ENCODE results near the gene SLIT3.
"Not testable (repeated sequence)": the region's sequence is repeated elsewhere in the genome, so short reads cannot be mapped to it uniquely, and the experiment has no call there.

Gene SLIT3

GRCh38 chr5:168742311-168742710 lies 558.6 kb downstream of the SLIT3 start:
- H3K4me3 ChIP-seq (ENCODE audit: low read length in 2 of 2); H3K27me3 ChIP-seq (ENCODE audit: control insufficient read depth in 2 of 2, insufficient read depth in 2 of 2, low read length in 2 of 2); H3K9me3 ChIP-seq (ENCODE audit: control insufficient read depth in 2 of 2, low read length in 2 of 2); H3K9ac ChIP-seq (ENCODE audit: low read depth in 1 of 2, low read length in 2 of 2); H3K36me3 ChIP-seq (ENCODE audit: control insufficient read depth in 2 of 2, insufficient read depth in 2 of 2, low read length in 2 of 2); H3K4me1 ChIP-seq (ENCODE audit: control insufficient read depth in 2 of 2, insufficient read depth in 2 of 2, low read length in 2 of 2); H3K27ac ChIP-seq (ENCODE audit: low read depth in 2 of 2, low read length in 2 of 2): not testable (repeated sequence)

DNA sequence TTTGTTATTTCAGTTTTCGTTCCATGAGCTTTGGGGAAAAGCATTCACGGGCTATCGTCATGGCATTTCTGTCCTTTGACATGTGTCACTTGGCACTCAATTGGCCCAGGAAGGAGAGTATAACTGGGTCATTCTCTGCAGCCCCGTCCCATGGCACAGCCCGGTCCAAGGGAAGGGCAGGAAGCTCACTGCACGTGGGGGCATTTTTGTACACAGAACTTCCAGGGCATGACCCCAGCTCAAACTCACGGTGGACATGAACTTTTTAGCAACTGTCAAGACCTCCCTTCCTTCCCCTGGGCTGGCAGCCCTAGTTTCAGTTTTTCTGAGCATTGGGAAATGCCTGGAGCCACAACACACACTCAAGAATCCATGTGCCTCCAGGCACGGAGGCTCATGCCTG lies 560.1 kb downstream of the SLIT3 start:
- no peak overlapping the region for H3K27ac ChIP-seq (ENCODE audit: low read depth in 2 of 2, low read length in 2 of 2)
- H3K9me3 ChIP-seq (ENCODE audit: control insufficient read depth in 2 of 2, low read length in 2 of 2) = no peaks in the 10 kb centered on the region
- H3K4me3 ChIP-seq (ENCODE audit: low read length in 2 of 2) = no peak overlapping the region
- no peaks in the 10 kb centered on the region for H3K4me1 ChIP-seq (ENCODE audit: control insufficient read depth in 2 of 2, insufficient read depth in 2 of 2, low read length in 2 of 2)
- no peak overlapping the region for H3K9ac ChIP-seq (ENCODE audit: low read depth in 1 of 2, low read length in 2 of 2)
- H3K27me3 ChIP-seq (ENCODE audit: control insufficient read depth in 2 of 2, insufficient read depth in 2 of 2, low read length in 2 of 2) = no peaks in the 10 kb centered on the region
- no peaks in the 10 kb centered on the region for H3K36me3 ChIP-seq (ENCODE audit: control insufficient read depth in 2 of 2, insufficient read depth in 2 of 2, low read length in 2 of 2)

DNA sequence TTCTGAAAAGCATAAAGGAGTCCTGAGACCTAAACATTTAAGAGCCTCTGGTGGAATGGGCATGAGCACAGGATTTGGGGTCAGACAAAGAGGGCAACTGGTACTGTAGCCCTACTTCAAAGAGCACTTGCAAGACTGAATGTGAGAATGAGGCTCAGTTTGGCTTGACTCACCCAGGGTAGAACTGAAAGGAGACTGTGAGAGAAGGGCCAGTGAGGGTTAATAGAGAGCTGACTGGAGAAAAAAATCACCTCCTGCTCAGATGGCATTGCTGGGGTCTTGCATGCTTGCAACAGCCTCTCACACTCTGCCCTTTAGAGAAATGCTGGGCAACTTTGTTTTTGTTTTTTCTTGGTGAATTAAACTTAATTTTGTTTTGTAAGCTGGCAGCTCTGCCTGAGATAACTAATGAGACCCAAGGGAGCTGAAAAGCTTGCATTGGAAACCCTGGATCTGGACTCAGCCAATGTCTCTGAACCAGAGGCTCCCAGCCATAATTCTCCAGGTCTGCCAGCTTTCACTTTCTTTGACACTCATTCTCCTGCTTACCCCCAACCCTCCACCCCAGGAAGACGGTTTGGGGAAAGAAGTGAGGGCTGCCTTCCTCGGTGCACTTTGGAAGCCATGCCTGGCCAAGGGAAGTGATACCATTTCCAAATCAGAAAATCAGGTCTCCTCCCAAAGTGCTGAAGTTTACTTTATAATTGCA lies 560.7 kb downstream of the SLIT3 start:
- Histone ChIP-seq H3K9ac (ENCODE audit: low read depth in 1 of 2, low read length in 2 of 2) (no peak overlapping the region), H3K27ac (ENCODE audit: low read depth in 2 of 2, low read length in 2 of 2) (no peak overlapping the region), H3K36me3 (ENCODE audit: control insufficient read depth in 2 of 2, insufficient read depth in 2 of 2, low read length in 2 of 2) (no peaks in the 10 kb centered on the region), H3K9me3 (ENCODE audit: control insufficient read depth in 2 of 2, low read length in 2 of 2) (no peaks in the 10 kb centered on the region), H3K27me3 (ENCODE audit: control insufficient read depth in 2 of 2, insufficient read depth in 2 of 2, low read length in 2 of 2) (no peaks in the 10 kb centered on the region), H3K4me3 (ENCODE audit: low read length in 2 of 2) (no peak overlapping the region), H3K4me1 (ENCODE audit: control insufficient read depth in 2 of 2, insufficient read depth in 2 of 2, low read length in 2 of 2) (no peaks in the 10 kb centered on the region)

GRCh38 chr5:168737066-168737465 lies 563.9 kb downstream of the SLIT3 start:
- Histone ChIP-seq H3K9ac (ENCODE audit: low read depth in 1 of 2, low read length in 2 of 2) (no peak overlapping the region), H3K27me3 (ENCODE audit: control insufficient read depth in 2 of 2, insufficient read depth in 2 of 2, low read length in 2 of 2) (peaks cover 0 to 2% of the 10 kb centered on the region in 2 donors), H3K4me1 (ENCODE audit: control insufficient read depth in 2 of 2, insufficient read depth in 2 of 2, low read length in 2 of 2) (no peaks in the 10 kb centered on the region), H3K36me3 (ENCODE audit: control insufficient read depth in 2 of 2, insufficient read depth in 2 of 2, low read length in 2 of 2) (no peaks in the 10 kb centered on the region), H3K4me3 (ENCODE audit: low read length in 2 of 2) (no peak overlapping the region), H3K27ac (ENCODE audit: low read depth in 2 of 2, low read length in 2 of 2) (no peak overlapping the region), H3K9me3 (ENCODE audit: control insufficient read depth in 2 of 2, low read length in 2 of 2) (no peaks in the 10 kb centered on the region)

- Histone ChIP-seq H3K27ac (ENCODE audit: low read depth in 2 of 2, low read length in 2 of 2) (no peak overlapping the region), H3K27me3 (ENCODE audit: control insufficient read depth in 2 of 2, insufficient read depth in 2 of 2, low read length in 2 of 2) (peaks cover 0 to 2% of the 10 kb centered on the region in 2 donors), H3K9me3 (ENCODE audit: control insufficient read depth in 2 of 2, low read length in 2 of 2) (no peaks in the 10 kb centered on the region), H3K4me3 (ENCODE audit: low read length in 2 of 2) (no peak overlapping the region), H3K4me1 (ENCODE audit: control insufficient read depth in 2 of 2, insufficient read depth in 2 of 2, low read length in 2 of 2) (no peaks in the 10 kb centered on the region), H3K36me3 (ENCODE audit: control insufficient read depth in 2 of 2, insufficient read depth in 2 of 2, low read length in 2 of 2) (no peaks in the 10 kb centered on the region), H3K9ac (ENCODE audit: low read depth in 1 of 2, low read length in 2 of 2) (no peak overlapping the region)
Measured at GRCh38 chr5:168736281-168736831, 564.6 kb downstream of the SLIT3 start.

DNA sequence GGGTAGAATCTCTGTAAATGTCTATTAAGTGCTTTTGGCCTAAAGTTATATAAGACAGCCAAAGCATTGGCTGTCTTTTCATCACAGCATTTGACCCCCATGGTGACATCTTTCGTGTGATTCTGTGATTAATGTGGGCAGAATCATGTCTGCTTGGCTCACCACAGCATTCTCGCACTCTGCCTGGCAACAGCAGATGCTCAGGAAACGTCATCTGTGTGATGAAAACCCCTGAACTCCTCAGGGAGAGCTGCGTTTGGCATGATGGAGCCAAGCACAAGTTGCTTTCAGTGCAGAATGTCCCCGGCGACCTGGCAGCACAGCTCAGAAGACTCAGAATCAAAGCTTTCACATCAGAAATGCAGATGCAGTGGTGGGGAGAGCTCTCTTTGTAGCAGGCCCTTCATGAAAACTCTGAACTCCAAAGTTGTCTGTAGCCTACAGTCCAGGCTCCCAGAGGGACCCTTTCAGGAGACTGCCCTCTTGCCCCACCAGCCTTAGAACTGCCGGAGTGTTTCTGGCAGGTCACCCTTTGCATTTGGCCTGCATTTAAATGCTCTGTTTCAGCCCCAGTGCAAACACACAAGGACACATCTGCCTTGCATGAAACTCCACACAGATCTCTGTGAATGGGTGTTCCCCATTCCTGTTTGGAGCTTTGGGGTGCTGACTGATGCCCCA lies 566.2 kb downstream of the SLIT3 start:
- Histone ChIP-seq H3K4me1 (ENCODE audit: control insufficient read depth in 2 of 2, insufficient read depth in 2 of 2, low read length in 2 of 2) (no peaks in the 10 kb centered on the region), H3K4me3 (ENCODE audit: low read length in 2 of 2) (no peak overlapping the region), H3K9ac (ENCODE audit: low read depth in 1 of 2, low read length in 2 of 2) (no peak overlapping the region), H3K9me3 (ENCODE audit: control insufficient read depth in 2 of 2, low read length in 2 of 2) (no peaks in the 10 kb centered on the region), H3K27me3 (ENCODE audit: control insufficient read depth in 2 of 2, insufficient read depth in 2 of 2, low read length in 2 of 2) (peaks cover 0 to 2% of the 10 kb centered on the region in 2 donors), H3K36me3 (ENCODE audit: control insufficient read depth in 2 of 2, insufficient read depth in 2 of 2, low read length in 2 of 2) (no peaks in the 10 kb centered on the region), H3K27ac (ENCODE audit: low read depth in 2 of 2, low read length in 2 of 2) (no peak overlapping the region)

DNA sequence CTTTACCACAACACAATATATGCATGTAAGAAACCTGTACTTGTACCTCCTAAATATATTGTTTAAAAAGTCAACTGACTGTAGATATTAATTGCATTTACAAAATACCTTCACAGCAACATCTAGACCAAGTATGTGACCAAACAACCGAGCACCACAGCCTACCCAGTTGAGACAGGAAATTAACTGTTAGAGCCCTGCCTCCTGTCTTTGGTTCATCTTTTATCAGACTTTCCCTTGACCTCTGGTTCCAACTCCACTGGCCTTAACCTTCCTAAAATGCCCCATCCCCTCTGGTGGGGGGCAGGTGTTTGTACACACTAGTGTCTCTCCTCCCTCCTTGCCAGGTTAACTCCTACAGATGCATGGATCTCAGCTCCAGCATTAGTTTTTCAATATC lies 566.8 kb downstream of the SLIT3 start:
- no peaks in the 10 kb centered on the region for H3K9me3 ChIP-seq (ENCODE audit: control insufficient read depth in 2 of 2, low read length in 2 of 2)
- no peak overlapping the region for H3K9ac ChIP-seq (ENCODE audit: low read depth in 1 of 2, low read length in 2 of 2)
- no peaks in the 10 kb centered on the region for H3K4me1 ChIP-seq (ENCODE audit: control insufficient read depth in 2 of 2, insufficient read depth in 2 of 2, low read length in 2 of 2)
- H3K27me3 ChIP-seq (ENCODE audit: control insufficient read depth in 2 of 2, insufficient read depth in 2 of 2, low read length in 2 of 2) = peaks cover 0 to 2% of the 10 kb centered on the region in 2 donors
- H3K4me3 ChIP-seq (ENCODE audit: low read length in 2 of 2) = no peak overlapping the region
- no peaks in the 10 kb centered on the region for H3K36me3 ChIP-seq (ENCODE audit: control insufficient read depth in 2 of 2, insufficient read depth in 2 of 2, low read length in 2 of 2)
- no peak overlapping the region for H3K27ac ChIP-seq (ENCODE audit: low read depth in 2 of 2, low read length in 2 of 2)

DNA sequence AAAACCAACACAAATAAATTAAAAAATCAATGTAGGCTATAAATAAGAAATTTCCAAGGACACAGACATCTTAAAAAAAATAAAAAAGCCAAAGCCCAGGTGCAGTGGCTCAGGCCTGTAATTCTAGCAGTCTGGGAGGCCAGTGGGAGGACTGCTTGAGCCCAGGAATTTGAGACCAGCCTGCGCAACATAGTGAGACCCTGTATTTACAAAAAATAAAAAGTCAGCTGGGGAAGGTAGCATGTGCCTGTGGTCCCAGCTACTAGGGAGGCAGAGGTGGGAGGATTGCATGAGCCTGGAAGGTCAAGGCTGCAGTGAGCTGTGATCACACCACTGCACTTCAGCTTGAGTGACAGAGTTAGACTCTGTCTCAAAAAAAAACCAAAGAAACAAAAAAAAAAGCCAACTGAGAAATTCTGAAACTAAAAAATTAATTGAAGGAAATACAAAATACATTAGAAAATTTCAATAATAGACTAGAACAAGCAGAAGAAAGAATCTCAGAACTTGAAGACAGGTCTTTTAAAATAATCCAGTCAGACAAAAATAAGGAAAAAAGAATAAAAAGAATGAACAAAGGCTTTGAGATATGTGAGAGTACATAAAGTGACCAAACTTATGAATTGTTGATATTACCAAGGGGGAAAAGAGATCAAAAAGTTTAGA lies 572.3 kb downstream of the SLIT3 start:
- no peak overlapping the region for H3K27ac ChIP-seq (ENCODE audit: low read depth in 2 of 2, low read length in 2 of 2)
- H3K27me3 ChIP-seq (ENCODE audit: control insufficient read depth in 2 of 2, insufficient read depth in 2 of 2, low read length in 2 of 2) = no peaks in the 10 kb centered on the region
- no peak overlapping the region for H3K9ac ChIP-seq (ENCODE audit: low read depth in 1 of 2, low read length in 2 of 2)
- H3K9me3 ChIP-seq (ENCODE audit: control insufficient read depth in 2 of 2, low read length in 2 of 2) = peaks cover 0 to 2% of the 10 kb centered on the region in 2 donors
- H3K4me3 ChIP-seq (ENCODE audit: low read length in 2 of 2) = no peak overlapping the region
- no peaks in the 10 kb centered on the region for H3K36me3 ChIP-seq (ENCODE audit: control insufficient read depth in 2 of 2, insufficient read depth in 2 of 2, low read length in 2 of 2)
- H3K4me1 ChIP-seq (ENCODE audit: control insufficient read depth in 2 of 2, insufficient read depth in 2 of 2, low read length in 2 of 2) = no peaks in the 10 kb centered on the region

- Histone ChIP-seq H3K9ac (ENCODE audit: low read depth in 1 of 2, low read length in 2 of 2) (no peak overlapping the region), H3K9me3 (ENCODE audit: control insufficient read depth in 2 of 2, low read length in 2 of 2) (peaks cover 0 to 2% of the 10 kb centered on the region in 2 donors), H3K27me3 (ENCODE audit: control insufficient read depth in 2 of 2, insufficient read depth in 2 of 2, low read length in 2 of 2) (no peaks in the 10 kb centered on the region)
Measured at GRCh38 chr5:168727547-168727946, 573.4 kb downstream of the SLIT3 start.

GRCh38 chr5:168726342-168726741 lies 574.6 kb downstream of the SLIT3 start:
- H3K27ac ChIP-seq (ENCODE audit: low read depth in 2 of 2, low read length in 2 of 2) = no peak overlapping the region
- H3K27me3 ChIP-seq (ENCODE audit: control insufficient read depth in 2 of 2, insufficient read depth in 2 of 2, low read length in 2 of 2) = no peaks in the 10 kb centered on the region
- H3K4me3 ChIP-seq (ENCODE audit: low read length in 2 of 2) = no peak overlapping the region
- peaks cover 0 to 2% of the 10 kb centered on the region in 2 donors for H3K36me3 ChIP-seq (ENCODE audit: control insufficient read depth in 2 of 2, insufficient read depth in 2 of 2, low read length in 2 of 2)
- H3K4me1 ChIP-seq (ENCODE audit: control insufficient read depth in 2 of 2, insufficient read depth in 2 of 2, low read length in 2 of 2) = no peaks in the 10 kb centered on the region
- H3K9ac ChIP-seq (ENCODE audit: low read depth in 1 of 2, low read length in 2 of 2) = no peak overlapping the region
- H3K9me3 ChIP-seq (ENCODE audit: control insufficient read depth in 2 of 2, low read length in 2 of 2) = peaks cover 0 to 2% of the 10 kb centered on the region in 2 donors

More at GRCh38 chr5:168727547-168727946, 573.4 kb downstream of the SLIT3 start:
- H3K4me1 ChIP-seq (ENCODE audit: control insufficient read depth in 2 of 2, insufficient read depth in 2 of 2, low read length in 2 of 2) = no peaks in the 10 kb centered on the region
- H3K4me3 ChIP-seq (ENCODE audit: low read length in 2 of 2) = no peak overlapping the region
- H3K36me3 ChIP-seq (ENCODE audit: control insufficient read depth in 2 of 2, insufficient read depth in 2 of 2, low read length in 2 of 2) = peaks cover 0 to 2% of the 10 kb centered on the region in 2 donors
- no peak overlapping the region for H3K27ac ChIP-seq (ENCODE audit: low read depth in 2 of 2, low read length in 2 of 2)
